ENCODE results near the gene WSCD1. TPM values are rescaled to one million over a fixed set of nuclear protein-coding genes. Genes with fewer than 3 reads are reported as not detected.

The WSCD1 gene
- total RNA-seq, 1 donor: 0.18 TPM

GRCh38 chr17:6073620-6074019 is 3.4 kb downstream of the WSCD1 start:
- TF ChIP-seq CTCF (IDR thresholded peaks at IDR 0.05; ENCODE audit: insufficient read depth, low read length): no peak
- DNase-seq (ENCODE audit: low read depth): no peak
- no peak overlapping the region for H3K4me3 ChIP-seq (ENCODE audit: low read depth, low read length)

- no peak overlapping the region for H3K4me3 ChIP-seq (ENCODE audit: low read depth, low read length)
- no peak for DNase-seq (ENCODE audit: low read depth)
- TF ChIP-seq CTCF (IDR thresholded peaks at IDR 0.05; ENCODE audit: insufficient read depth, low read length): no peak
These were observed 4.9 kb downstream of the WSCD1 start for GRCh38 chr17:6075050-6075449.

GRCh38 chr17:6075845-6076244 is 5.7 kb downstream of the WSCD1 start:
- no peak for DNase-seq (ENCODE audit: low read depth)
- H3K4me3 ChIP-seq (ENCODE audit: low read depth, low read length): no peak overlapping the region
- TF ChIP-seq CTCF (IDR thresholded peaks at IDR 0.05; ENCODE audit: insufficient read depth, low read length): no peak

- DNase-seq (ENCODE audit: low read depth): no peak
- TF ChIP-seq CTCF (IDR thresholded peaks at IDR 0.05; ENCODE audit: insufficient read depth, low read length): no peak
- H3K4me3 ChIP-seq (ENCODE audit: low read depth, low read length): no peak overlapping the region
These were observed 7.6 kb downstream of the WSCD1 start for GRCh38 chr17:6077752-6078151.

GRCh38 chr17:6078458-6078871 is 8.3 kb downstream of the WSCD1 start:
- no peak for DNase-seq (ENCODE audit: low read depth)
- no peak overlapping the region for H3K4me3 ChIP-seq (ENCODE audit: low read depth, low read length)
- no peak for TF ChIP-seq CTCF (IDR thresholded peaks at IDR 0.05; ENCODE audit: insufficient read depth, low read length)

GRCh38 chr17:6079155-6079888 is 9.1 kb downstream of the WSCD1 start:
- DNase-seq (ENCODE audit: low read depth): no peak
- no peak for TF ChIP-seq CTCF (IDR thresholded peaks at IDR 0.05; ENCODE audit: insufficient read depth, low read length)
- H3K4me3 ChIP-seq (ENCODE audit: low read depth, low read length): no peak overlapping the region

GRCh38 chr17:6079960-6080359 is 9.8 kb downstream of the WSCD1 start:
- H3K4me3 ChIP-seq (ENCODE audit: low read depth, low read length): no peak overlapping the region
- DNase-seq (ENCODE audit: low read depth): no peak
- TF ChIP-seq CTCF (IDR thresholded peaks at IDR 0.05; ENCODE audit: insufficient read depth, low read length): no peak
